AG04450 (cell line): Measurements from ENCODE around the gene AGPAT4. TPM values are rescaled to one million over a fixed set of nuclear protein-coding genes. Genes with fewer than 3 reads are reported as not detected.

Source experiments
- CTCF ChIA-PET: fragments of 300-600, 350-600 bp; formaldehyde crosslinking; extraction: SDS; loops from one replicate; lab custom pipeline; 2022; ENCODE audit warnings: antibody characterized with exemption, inconsistent platforms; lab: Charles Lee
- POLR2A ChIA-PET: fragments of 350-600 bp; formaldehyde crosslinking; extraction: SDS; loops from one replicate; lab custom pipeline; 2021; ENCODE audit warnings: antibody characterized with exemption, inconsistent platforms; lab: Yijun Ruan, JAX
- DNase-seq: peaks from one replicate; pipeline ENCODE4 v3.0.0-alpha.2; 2011; ENCODE audit warnings: low read depth, low spot score
- H3K27ac ChIP-seq: one replicate; pipeline ENCODE4 v1.5.1; 2012; ENCODE audit warnings: low read depth, low read length, control low read depth
- H3K27me3 ChIP-seq: one replicate; pipeline ENCODE4 v1.6.0; 2012; ENCODE audit warnings: low read length; ENCODE audit not compliant: control insufficient read depth, insufficient read depth
- H3K4me3 ChIP-seq: 2 replicates; pipeline ENCODE4 v1.5.1; 2011; ENCODE audit warnings: mild to moderate bottlenecking, low read depth, low read length, control low read depth
- H3K9me3 ChIP-seq: 2 replicates; pipeline ENCODE4 v1.5.1; 2012; ENCODE audit warnings: low read length; ENCODE audit not compliant: control insufficient read depth, insufficient read depth
- CTCF ChIP-seq: IDR thresholded peaks from 2 replicates; pipeline ENCODE4 v1.5.1; 2011; ENCODE audit warnings: low read depth, low read length, control low read depth, inconsistent platforms
- polyA plus RNA-seq: library from polyadenylated mRNA; depleted of rRNA; stranded (reverse); fragments of >200 nt; gene quantifications from 2 replicates; pipeline ENCODE4 v1.2.3, GENCODE V29; 2011

Gene AGPAT4
- polyA plus RNA-seq, 1 experiment: 10.0 TPM

GRCh38 chr6:161200610-161201370, 73.1 kb downstream of the AGPAT4 start:
- Histone ChIP-seq H3K27me3 (no peaks in the 10 kb centered on the region), H3K9me3 (no peaks in the 10 kb centered on the region), H3K27ac (no peak overlapping the region), H3K4me3 (no peak overlapping the region)
- peak; percentile 7; the same call in 1 of the 2 replicates for TF ChIP-seq CTCF
- DNase-seq: no peak
- CTCF ChIA-PET: interaction anchor here (1.2 kb wide), 2 partner anchors 14 to 170 kb away, joined by 3 to 5 read pairs; no protein-coding TSS in a partner anchor
- POLR2A ChIA-PET: no interaction called here

GRCh38 chr6:161199850-161200249, 74.0 kb downstream of the AGPAT4 start:
- no peak for DNase-seq
- no peaks in the 10 kb centered on the region for H3K9me3 ChIP-seq
- H3K27ac ChIP-seq: no peak overlapping the region
- H3K27me3 ChIP-seq: no peaks in the 10 kb centered on the region
- H3K4me3 ChIP-seq: no peak overlapping the region
- no peak for TF ChIP-seq CTCF
- POLR2A ChIA-PET: no interaction called here
- CTCF ChIA-PET: no interaction called here

GRCh38 chr6:161198783-161199460, 74.9 kb downstream of the AGPAT4 start:
- ChIA-PET CTCF (interaction anchor here (2.0 kb wide), 1 partner anchor 172 kb away, joined by 6 read pairs; no protein-coding TSS in a partner anchor), POLR2A (no interaction called here)
- Histone ChIP-seq H3K27me3 (no peaks in the 10 kb centered on the region), H3K4me3 (no peak overlapping the region), H3K27ac (no peak overlapping the region), H3K9me3 (no peaks in the 10 kb centered on the region)
- no peak for TF ChIP-seq CTCF
- DNase-seq: no peak

GRCh38 chr6:161198176-161198575, 75.7 kb downstream of the AGPAT4 start:
- POLR2A ChIA-PET: no interaction called here
- H3K27ac ChIP-seq: no peak overlapping the region
- no peaks in the 10 kb centered on the region for H3K27me3 ChIP-seq
- CTCF ChIA-PET: interaction anchor here (2.0 kb wide), 1 partner anchor 172 kb away, joined by 6 read pairs; no protein-coding TSS in a partner anchor
- no peak for TF ChIP-seq CTCF
- no peak overlapping the region for H3K4me3 ChIP-seq
- H3K9me3 ChIP-seq: no peaks in the 10 kb centered on the region
- no peak for DNase-seq

GRCh38 chr6:161195386-161195785, 78.5 kb downstream of the AGPAT4 start:
- no peak for DNase-seq
- no peaks in the 10 kb centered on the region for H3K9me3 ChIP-seq
- no peak overlapping the region for H3K4me3 ChIP-seq
- POLR2A ChIA-PET: no interaction called here
- CTCF ChIA-PET: no interaction called here
- no peaks in the 10 kb centered on the region for H3K27me3 ChIP-seq
- H3K27ac ChIP-seq: no peak overlapping the region
- TF ChIP-seq CTCF: no peak
